BJ (cell line): ENCODE results near the gene UQCC5. TPM values are rescaled to one million over a fixed set of nuclear protein-coding genes. Genes with fewer than 3 reads are reported as not detected.

ENCODE experiments used
- CTCF ChIA-PET: fragments of 350-600 bp; formaldehyde crosslinking; extraction: SDS; loops from one replicate; lab custom pipeline; 2021; ENCODE audit warnings: antibody characterized with exemption, inconsistent platforms; lab: Yijun Ruan, JAX
- POLR2A ChIA-PET: fragments of 300-600 bp; sonication (Branson Sonifier 250); formaldehyde crosslinking; extraction: SDS; loops from one replicate; lab custom pipeline; 2021; ENCODE audit warnings: antibody characterized with exemption; lab: Charles Lee
- DNase-seq: peaks from one replicate; pipeline ENCODE4 v3.0.0-alpha.2; 2011; ENCODE audit warnings: low read depth
- H3K27me3 ChIP-seq: 2 replicates; pipeline ENCODE4 v1.6.0; 2011; ENCODE audit warnings: low read length; ENCODE audit not compliant: control insufficient read depth, insufficient read depth
- H3K36me3 ChIP-seq: 2 replicates; pipeline ENCODE4 v1.5.1; 2011; ENCODE audit warnings: low read length; ENCODE audit not compliant: control insufficient read depth, insufficient read depth
- H3K4me3 ChIP-seq: 2 replicates; pipeline ENCODE4 v1.5.1; 2011; ENCODE audit warnings: low read depth, mild to moderate bottlenecking, control low read depth, low read length
- polyA plus RNA-seq: library from polyadenylated mRNA; depleted of rRNA; stranded (reverse); fragments of >200 nt; gene quantifications from 2 replicates; pipeline ENCODE4 v1.2.3, GENCODE V29; 2011
- TF ChIP-seq, protein P1 (sequence below): IDR thresholded peaks from 2 replicates; pipeline ENCODE4 v1.5.1; 2011; ENCODE audit warnings: low read depth, mild to moderate bottlenecking, control low read depth, inconsistent platforms, low read length, moderate library complexity; ENCODE audit not compliant: insufficient read depth

The UQCC5 gene
- polyA plus RNA-seq, 1 experiment, result 11.9 TPM

DNA sequence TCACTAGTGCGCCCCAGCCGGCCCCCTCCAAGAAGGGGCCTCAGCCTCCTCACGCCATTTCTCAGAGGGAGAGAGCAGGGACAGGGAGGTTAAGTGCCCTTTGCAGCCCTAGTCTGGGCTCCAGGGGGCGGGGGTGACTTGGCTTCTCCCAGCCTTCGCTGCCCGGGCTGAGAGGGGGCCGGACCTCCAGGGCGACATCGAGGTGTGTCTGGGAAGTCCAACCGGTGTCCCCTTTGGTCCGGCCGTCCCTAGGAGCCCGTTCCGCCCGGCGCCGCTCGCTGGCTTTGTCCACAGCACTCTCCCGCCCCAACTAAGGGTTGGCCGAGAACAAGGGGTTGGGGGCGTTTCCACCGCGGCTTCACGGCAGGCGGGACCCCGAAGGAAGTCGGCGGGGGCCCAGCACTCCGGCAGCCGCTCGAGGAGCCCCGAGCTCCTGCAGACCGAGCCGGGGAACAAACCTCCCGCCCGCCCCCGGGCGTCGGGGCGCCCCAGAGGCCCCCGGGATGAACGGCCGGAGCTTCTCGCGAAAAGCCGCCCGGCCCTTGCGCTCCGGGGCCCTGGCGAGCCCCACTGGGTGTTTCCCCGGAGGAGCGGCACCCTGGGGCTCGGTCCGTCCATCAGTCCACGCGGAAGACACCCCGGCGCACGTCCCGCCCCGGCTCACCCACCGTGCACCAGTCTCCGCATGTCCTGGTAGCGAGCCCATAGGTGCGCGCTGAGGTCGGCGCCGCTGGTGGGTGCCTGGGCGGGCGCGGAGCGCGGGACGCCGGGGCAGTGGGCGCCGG, 3.4 kb upstream of the UQCC5 start:
- Histone ChIP-seq H3K4me3 (peak overlapping the region; percentile 78), H3K27me3 (no peaks in the 10 kb centered on the region), H3K36me3 (peaks cover 12% of the 10 kb centered on the region)
- POLR2A ChIA-PET, result no interaction called here
- no peak for DNase-seq
- TF ChIP-seq, protein P1, sequence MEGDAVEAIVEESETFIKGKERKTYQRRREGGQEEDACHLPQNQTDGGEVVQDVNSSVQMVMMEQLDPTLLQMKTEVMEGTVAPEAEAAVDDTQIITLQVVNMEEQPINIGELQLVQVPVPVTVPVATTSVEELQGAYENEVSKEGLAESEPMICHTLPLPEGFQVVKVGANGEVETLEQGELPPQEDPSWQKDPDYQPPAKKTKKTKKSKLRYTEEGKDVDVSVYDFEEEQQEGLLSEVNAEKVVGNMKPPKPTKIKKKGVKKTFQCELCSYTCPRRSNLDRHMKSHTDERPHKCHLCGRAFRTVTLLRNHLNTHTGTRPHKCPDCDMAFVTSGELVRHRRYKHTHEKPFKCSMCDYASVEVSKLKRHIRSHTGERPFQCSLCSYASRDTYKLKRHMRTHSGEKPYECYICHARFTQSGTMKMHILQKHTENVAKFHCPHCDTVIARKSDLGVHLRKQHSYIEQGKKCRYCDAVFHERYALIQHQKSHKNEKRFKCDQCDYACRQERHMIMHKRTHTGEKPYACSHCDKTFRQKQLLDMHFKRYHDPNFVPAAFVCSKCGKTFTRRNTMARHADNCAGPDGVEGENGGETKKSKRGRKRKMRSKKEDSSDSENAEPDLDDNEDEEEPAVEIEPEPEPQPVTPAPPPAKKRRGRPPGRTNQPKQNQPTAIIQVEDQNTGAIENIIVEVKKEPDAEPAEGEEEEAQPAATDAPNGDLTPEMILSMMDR, result no peak
- CTCF ChIA-PET, result interaction anchor here (0.7 kb wide), 1 partner anchor 96 kb away, joined by 3 read pairs; no protein-coding TSS in a partner anchor

DNA sequence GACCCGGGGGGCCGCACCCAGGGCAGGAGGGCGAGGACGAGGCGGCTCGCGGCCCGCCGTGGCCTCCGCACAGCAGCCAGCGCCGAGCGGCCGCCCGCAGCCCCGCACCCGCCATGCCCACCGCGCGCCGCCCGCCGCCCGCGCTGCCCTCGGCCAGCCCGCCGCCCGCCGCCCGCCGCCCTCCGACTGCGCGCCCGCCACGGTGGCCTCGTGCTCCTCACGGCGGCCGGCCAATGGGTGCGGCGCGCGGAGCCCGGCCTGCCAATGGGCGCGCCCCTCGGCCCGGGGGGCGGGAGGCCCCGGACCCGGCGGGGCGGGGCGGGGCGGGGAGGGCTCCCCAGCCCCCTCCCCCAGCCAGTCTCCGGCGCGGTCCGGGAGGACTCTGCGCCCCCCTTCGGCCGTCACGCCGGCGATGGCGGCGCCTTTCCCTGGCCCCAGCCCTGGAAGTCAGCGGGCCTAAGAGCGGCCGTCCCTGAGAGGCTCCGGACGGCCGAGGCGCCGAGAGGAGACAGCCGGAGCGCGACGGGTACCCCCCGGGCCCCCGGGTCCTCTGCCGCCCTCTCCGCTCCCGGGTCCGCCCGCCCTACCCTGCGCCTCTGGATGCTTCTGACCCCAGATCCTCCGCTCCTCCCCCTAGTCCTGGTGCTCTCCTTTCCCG, 2.7 kb upstream of the UQCC5 start, which contains the start of gene NT5DC2:
NT5DC2 (minus strand) TSS at position 235 of the 658 bp plus-strand sequence; CDS start at position 115, 120 bp downstream.
- CTCF ChIA-PET, result no interaction called here
- no peak for DNase-seq
- H3K36me3 ChIP-seq, result peaks cover 5% of the 10 kb centered on the region
- TF ChIP-seq, protein P1, result no peak
- peak within 1 kb of the TSS; percentile 78 for H3K4me3 ChIP-seq
- H3K27me3 ChIP-seq, result no peaks in the 10 kb centered on the region
- POLR2A ChIA-PET, result interaction anchor here (0.7 kb wide), 1 partner anchor 54 kb away, joined by 3 read pairs; no protein-coding TSS in a partner anchor

DNA sequence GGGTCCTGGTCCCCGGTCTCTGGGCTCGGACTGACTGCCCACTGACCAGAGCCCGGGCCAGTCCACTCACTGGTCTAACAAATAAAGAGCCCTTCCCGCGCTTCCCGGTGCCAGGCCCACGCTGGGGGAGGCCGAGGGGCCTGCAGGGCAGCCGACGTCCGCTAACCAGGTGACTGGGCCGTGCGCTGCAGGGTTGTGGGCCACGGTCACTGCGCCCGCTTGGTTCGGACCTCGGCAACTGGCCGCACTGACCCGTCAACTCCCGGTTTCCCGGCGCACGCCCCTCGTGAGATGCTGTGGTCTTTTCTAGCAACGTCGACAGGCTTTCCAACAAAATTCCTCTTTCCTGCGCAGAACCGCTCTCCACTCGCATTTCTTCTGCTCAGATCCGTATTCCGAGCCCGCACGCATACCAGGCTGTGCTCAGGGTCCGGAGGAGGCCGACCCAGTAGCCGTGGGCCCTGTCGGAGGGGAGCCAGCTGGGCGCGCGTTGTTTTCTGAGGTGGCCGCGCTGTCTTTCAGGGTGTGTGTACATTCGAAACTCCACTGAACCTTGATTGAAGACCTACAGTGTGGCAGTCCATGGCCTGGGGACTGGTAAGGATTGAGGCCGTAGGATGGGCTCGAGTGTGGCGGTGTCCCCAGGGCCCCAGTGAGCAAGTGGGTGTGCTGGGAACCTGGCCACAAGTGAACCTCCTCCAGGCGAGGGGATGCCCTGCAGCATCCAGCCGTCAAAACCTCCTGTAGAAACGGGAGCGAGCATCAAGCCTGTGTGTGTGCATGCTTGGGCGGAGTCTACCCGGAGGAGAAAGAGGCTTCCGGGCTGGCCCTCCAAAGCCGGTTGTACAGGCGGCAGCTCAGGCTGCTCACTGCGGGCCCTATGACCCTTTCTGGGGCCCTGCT, 1.9 kb upstream of the UQCC5 start:
- POLR2A ChIA-PET, result interaction anchor here (0.7 kb wide), 1 partner anchor 54 kb away, joined by 3 read pairs; no protein-coding TSS in a partner anchor
- Histone ChIP-seq H3K27me3 (no peaks in the 10 kb centered on the region), H3K4me3 (peak overlapping the region; percentile 55), H3K36me3 (no peaks in the 10 kb centered on the region)
- no peak for DNase-seq
- CTCF ChIA-PET, result no interaction called here
- TF ChIP-seq, protein P1, result no peak

DNA sequence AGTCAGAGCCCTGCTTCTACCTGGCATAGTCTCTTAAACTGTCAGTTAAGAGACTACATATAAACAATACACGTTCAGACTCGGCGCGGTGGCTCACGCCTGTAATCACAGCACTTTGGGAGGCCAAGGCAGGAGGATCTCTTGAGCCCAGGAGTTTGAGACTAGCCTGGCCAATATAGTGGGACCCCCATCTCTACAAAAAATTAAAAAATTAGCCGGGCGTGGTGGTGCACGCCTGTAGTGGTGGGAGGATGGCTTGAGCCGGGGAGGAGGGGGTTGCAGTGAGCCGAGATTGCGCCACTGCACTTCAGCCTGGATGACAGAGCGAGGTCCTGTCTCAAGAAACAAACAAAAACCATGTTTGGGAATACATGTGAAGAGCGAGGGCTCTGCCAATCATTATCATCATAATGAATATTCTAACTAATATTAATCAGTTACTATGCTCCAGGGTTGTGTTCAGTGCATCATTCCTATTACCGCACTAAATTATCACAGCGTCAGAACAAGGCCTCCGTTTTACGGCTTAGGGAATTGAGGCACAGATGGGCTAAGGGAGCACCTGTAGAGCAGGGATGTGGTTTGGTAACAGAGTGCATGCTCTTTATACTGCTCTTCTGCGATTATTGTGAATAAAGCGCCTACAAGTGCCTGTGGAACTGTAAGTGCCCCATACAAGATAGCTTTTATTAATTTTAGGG, 844 bp upstream of the UQCC5 start:
- ChIA-PET CTCF (interaction anchor here (1.3 kb wide), 1 partner anchor 108 kb away, joined by 3 read pairs; no protein-coding TSS in a partner anchor), POLR2A (interaction anchor here (0.6 to 1.0 kb wide), 2 partner anchors 110 to 160 kb away, joined by 4 to 23 read pairs; no protein-coding TSS in a partner anchor)
- Histone ChIP-seq H3K4me3 (no peak overlapping the region), H3K36me3 (no peaks in the 10 kb centered on the region), H3K27me3 (no peaks in the 10 kb centered on the region)
- TF ChIP-seq, protein P1, result no peak
- DNase-seq, result no peak
